H1 (cell line): ENCODE measurements around the gene KDM2A. TPM values are rescaled to one million over a fixed set of nuclear protein-coding genes. Genes with fewer than 3 reads are reported as not detected.

ENCODE experiments used
- BRCA1 ChIP-seq: IDR thresholded peaks from 2 replicates; pipeline ENCODE4 v1.6.1; 2012; ENCODE audit warnings: low read depth, low read length, improper control_type of control experiment
- CBX5 ChIP-seq: fragments of 300-800, 300-1000 bp; sonication (generic); IDR thresholded peaks from 2 replicates; pipeline ENCODE4 v1.7.1; 2016; ENCODE audit warnings: antibody characterized with exemption, low read length, low read depth
- CHD1 ChIP-seq: IDR thresholded peaks from 2 replicates; pipeline ENCODE4 v1.6.1; 2012; ENCODE audit warnings: low read depth, low read length, improper control_type of control experiment
- CREB1 ChIP-seq: IDR thresholded peaks from 2 replicates; pipeline ENCODE4 v1.6.1; 2012; ENCODE audit warnings: inconsistent platforms
- EZH2 ChIP-seq: fragments of 200-600 bp; sonication (generic); IDR thresholded peaks from 2 replicates; pipeline ENCODE4 v1.7.1; 2012; ENCODE audit warnings: low read depth, mild to moderate bottlenecking, moderate library complexity, low read length, inconsistent platforms; ENCODE audit not compliant: severe bottlenecking
- FOSL1 ChIP-seq: IDR thresholded peaks from 2 replicates; pipeline ENCODE4 v1.6.1; 2011; ENCODE audit warnings: mild to moderate bottlenecking, low read depth, low read length, moderate library complexity; ENCODE audit not compliant: insufficient read depth
- GABPA ChIP-seq: IDR thresholded peaks from 2 replicates; pipeline ENCODE4 v1.6.1; 2011; ENCODE audit warnings: mild to moderate bottlenecking, low read length, moderate library complexity, borderline replicate concordance; ENCODE audit not compliant: insufficient read depth
- GTF2F1 ChIP-seq: IDR thresholded peaks from 2 replicates; pipeline ENCODE4 v1.6.1; 2012; ENCODE audit warnings: low read depth, low read length, improper control_type of control experiment, borderline replicate concordance
- KDM1A ChIP-seq: fragments of 200-600, 300-600 bp; sonication (generic); IDR thresholded peaks from 2 replicates; pipeline ENCODE4 v1.7.1; 2016; ENCODE audit warnings: mild to moderate bottlenecking, low read length, borderline replicate concordance
- KDM4A ChIP-seq: IDR thresholded peaks from one replicate; pipeline ENCODE4 v1.7.1; 2012; ENCODE audit warnings: low read depth, mild to moderate bottlenecking, moderate library complexity, low read length, inconsistent platforms; ENCODE audit not compliant: severe bottlenecking
- POU5F1 ChIP-seq: IDR thresholded peaks from 2 replicates; pipeline ENCODE4 v1.6.1; 2011; ENCODE audit warnings: low read depth, mild to moderate bottlenecking, low read length, moderate library complexity
- RAD21 ChIP-seq, 2 experiments: IDR thresholded peaks in 1 of 2; conservative IDR thresholded peaks in 1 of 2; 2 replicates each; pipeline ENCODE4 v1.6.1; 2011; ENCODE audit warnings: low read depth in 2 of 2, low read length in 2 of 2, improper control_type of control experiment in 1 of 2, inconsistent platforms in 1 of 2, mild to moderate bottlenecking in 1 of 2, moderate library complexity in 1 of 2
- RFX5 ChIP-seq: IDR thresholded peaks from 2 replicates; pipeline ENCODE4 v1.6.1; 2011; ENCODE audit warnings: low read depth, low read length, improper control_type of control experiment, borderline replicate concordance
- RXRA ChIP-seq: IDR thresholded peaks from 2 replicates; pipeline ENCODE4 v1.6.1; 2011; ENCODE audit warnings: low read depth, mild to moderate bottlenecking, low read length, moderate library complexity; ENCODE audit not compliant: insufficient read depth
- SIN3A ChIP-seq, 2 experiments: IDR thresholded peaks in 1 of 2; conservative IDR thresholded peaks in 1 of 2; 2 replicates each; pipeline ENCODE4 v1.6.1; 2011 to 2012; ENCODE audit warnings: low read length in 2 of 2, improper control_type of control experiment in 1 of 2, low read depth in 1 of 2, mild to moderate bottlenecking in 1 of 2
- TAF1 ChIP-seq: IDR thresholded peaks from 2 replicates; pipeline ENCODE4 v1.6.1; 2011; ENCODE audit warnings: mild to moderate bottlenecking, low read depth, low read length
- polyA plus RNA-seq, 7 experiments: library from polyadenylated mRNA; depleted of rRNA in 3 of 7; stranded (reverse) in 5 of 7; unstranded in 2 of 7; fragments of >200 nt in 5 of 7; fragments of 200-250 nt in 2 of 7; gene quantifications; 1 replicate in 5 of 7; 2 replicates in 1 of 7; 4 replicates in 1 of 7; pipeline versions ENCODE4 v1.2.1 to v1.2.3, GENCODE V29; 2011 to 2013; ENCODE audit warnings: missing spikeins in 2 of 7, mixed read lengths in 2 of 7
- total RNA-seq: library from RNA; stranded (reverse); fragmentation: NEBNext Ultra II Directional; extraction: Animal tissue kit (Norgen Biotek cat#: 25700); gene quantifications from 2 replicates; pipeline ENCODE4 v1.2.1, GENCODE V29; 2021
- TF ChIP-seq, protein P1 (sequence below): IDR thresholded peaks from 2 replicates; pipeline ENCODE4 v1.6.1; 2012; ENCODE audit warnings: inconsistent platforms
- TF ChIP-seq, protein P2 (sequence below): IDR thresholded peaks from 2 replicates; pipeline ENCODE4 v1.6.1; 2012; ENCODE audit warnings: low read length, inconsistent platforms
- TF ChIP-seq, protein P3 (sequence below): IDR thresholded peaks from 2 replicates; pipeline ENCODE4 v1.6.1; 2011; ENCODE audit warnings: low read length, improper control_type of control experiment

The KDM2A gene
- total and polyA plus RNA-seq, 2 of the 8 experiments (the other 6 are each of a cell fraction or from before 2014, with no cell fraction given): 55.4 to 66.2 TPM

DNA sequence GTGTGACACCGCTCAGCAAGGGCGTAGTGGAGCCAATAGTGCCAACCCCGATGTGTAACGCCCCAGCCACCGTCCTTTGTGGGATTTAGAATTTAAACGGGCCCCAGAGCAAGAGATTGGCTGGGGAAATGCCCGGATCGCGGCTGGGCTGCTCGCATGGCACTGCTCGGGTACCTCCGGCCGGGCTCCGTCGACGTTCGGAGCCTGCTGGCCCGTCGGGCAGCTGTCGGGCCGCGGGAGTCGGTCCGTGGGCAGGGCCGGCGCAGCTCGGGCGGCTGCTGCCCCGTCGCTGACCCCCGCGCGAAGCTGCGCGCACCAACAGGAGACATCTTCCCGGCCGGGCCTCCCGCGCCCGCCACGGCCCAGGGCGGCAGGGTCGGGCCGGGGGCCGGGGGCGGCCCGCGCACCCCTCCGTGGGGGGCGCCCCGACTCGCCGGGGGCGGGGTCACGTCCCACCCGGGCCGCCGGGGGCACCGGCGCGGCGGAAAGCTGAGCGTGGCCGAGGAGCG lies 1.3 kb upstream of the KDM2A start (continued):
- TF ChIP-seq KDM1A: no peak
- TF ChIP-seq POU5F1: no peak
- no peak for TF ChIP-seq KDM4A
- TF ChIP-seq CREB1: no peak
- no peak for TF ChIP-seq CBX5
- no peak for TF ChIP-seq CHD1
- no peak for TF ChIP-seq RFX5
- no peak for TF ChIP-seq RAD21 (IDR thresholded peaks at IDR 0.05 in 1 of 2, conservative IDR thresholded peaks at IDR 0.05 in 1 of 2; ENCODE audit: low read depth in 2 of 2, low read length in 2 of 2)
- no peak for TF ChIP-seq GTF2F1
- TF ChIP-seq, protein P1, sequence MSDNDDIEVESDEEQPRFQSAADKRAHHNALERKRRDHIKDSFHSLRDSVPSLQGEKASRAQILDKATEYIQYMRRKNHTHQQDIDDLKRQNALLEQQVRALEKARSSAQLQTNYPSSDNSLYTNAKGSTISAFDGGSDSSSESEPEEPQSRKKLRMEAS: peak; percentile 66
- TF ChIP-seq EZH2: no peak
- TF ChIP-seq, protein P2, sequence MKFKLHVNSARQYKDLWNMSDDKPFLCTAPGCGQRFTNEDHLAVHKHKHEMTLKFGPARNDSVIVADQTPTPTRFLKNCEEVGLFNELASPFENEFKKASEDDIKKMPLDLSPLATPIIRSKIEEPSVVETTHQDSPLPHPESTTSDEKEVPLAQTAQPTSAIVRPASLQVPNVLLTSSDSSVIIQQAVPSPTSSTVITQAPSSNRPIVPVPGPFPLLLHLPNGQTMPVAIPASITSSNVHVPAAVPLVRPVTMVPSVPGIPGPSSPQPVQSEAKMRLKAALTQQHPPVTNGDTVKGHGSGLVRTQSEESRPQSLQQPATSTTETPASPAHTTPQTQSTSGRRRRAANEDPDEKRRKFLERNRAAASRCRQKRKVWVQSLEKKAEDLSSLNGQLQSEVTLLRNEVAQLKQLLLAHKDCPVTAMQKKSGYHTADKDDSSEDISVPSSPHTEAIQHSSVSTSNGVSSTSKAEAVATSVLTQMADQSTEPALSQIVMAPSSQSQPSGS: no peak
- no peak for TF ChIP-seq RXRA
- TF ChIP-seq TAF1: peak; percentile 31; the same call in 1 of the 2 replicates
- TF ChIP-seq BRCA1: no peak
- TF ChIP-seq, protein P3, sequence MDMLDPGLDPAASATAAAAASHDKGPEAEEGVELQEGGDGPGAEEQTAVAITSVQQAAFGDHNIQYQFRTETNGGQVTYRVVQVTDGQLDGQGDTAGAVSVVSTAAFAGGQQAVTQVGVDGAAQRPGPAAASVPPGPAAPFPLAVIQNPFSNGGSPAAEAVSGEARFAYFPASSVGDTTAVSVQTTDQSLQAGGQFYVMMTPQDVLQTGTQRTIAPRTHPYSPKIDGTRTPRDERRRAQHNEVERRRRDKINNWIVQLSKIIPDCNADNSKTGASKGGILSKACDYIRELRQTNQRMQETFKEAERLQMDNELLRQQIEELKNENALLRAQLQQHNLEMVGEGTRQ: no peak
- no peak for TF ChIP-seq GABPA
- TF ChIP-seq FOSL1: no peak
- no peak for TF ChIP-seq SIN3A (conservative IDR thresholded peaks at IDR 0.05 in 1 of 2, IDR thresholded peaks at IDR 0.05 in 1 of 2; ENCODE audit: low read depth in 1 of 2, low read length in 2 of 2)
